Measurements from ENCODE around the gene CRACR2A.

Gene CRACR2A

GRCh38 chr12:3753544-3754284, 805 bp upstream of the CRACR2A start:
- DNase-seq, result no peak

- DNase-seq, result no peak
These were observed 706 bp downstream of the CRACR2A start for GRCh38 chr12:3752096-3752709.

- DNase-seq, result no peak
These were observed 1.5 kb downstream of the CRACR2A start for GRCh38 chr12:3751151-3752095.

GRCh38 chr12:3750616-3751015, 2.3 kb downstream of the CRACR2A start:
- no peak for DNase-seq

GRCh38 chr12:3748620-3749019, 4.3 kb downstream of the CRACR2A start:
- no peak for DNase-seq

GRCh38 chr12:3747976-3748619, 4.8 kb downstream of the CRACR2A start:
- DNase-seq, result no peak

GRCh38 chr12:3747543-3747942, 5.4 kb downstream of the CRACR2A start:
- DNase-seq, result no peak

- no peak for DNase-seq
These were observed 6.2 kb downstream of the CRACR2A start for GRCh38 chr12:3746758-3747157.

- DNase-seq, result no peak
These were observed 7.8 kb downstream of the CRACR2A start for GRCh38 chr12:3745152-3745551.

GRCh38 chr12:3744229-3744901, 8.5 kb downstream of the CRACR2A start:
- DNase-seq, result no peak

GRCh38 chr12:3743803-3744202, 9.1 kb downstream of the CRACR2A start:
- no peak for DNase-seq

- no peak for DNase-seq
These were observed 10.8 kb downstream of the CRACR2A start for GRCh38 chr12:3741882-3742672.

GRCh38 chr12:3740480-3741231, 12.3 kb downstream of the CRACR2A start:
- no peak for DNase-seq

GRCh38 chr12:3735432-3735831, 17.5 kb downstream of the CRACR2A start:
- no peak for DNase-seq

GRCh38 chr12:3732901-3733300, 20.0 kb downstream of the CRACR2A start:
- DNase-seq, result no peak

GRCh38 chr12:3730111-3730510, 22.8 kb downstream of the CRACR2A start:
- DNase-seq, result no peak

GRCh38 chr12:3728686-3729085, 24.2 kb downstream of the CRACR2A start:
- no peak for DNase-seq

- DNase-seq, result no peak
These were observed 24.9 kb downstream of the CRACR2A start for GRCh38 chr12:3727877-3728632.

- DNase-seq, result no peak
These were observed 25.6 kb downstream of the CRACR2A start for GRCh38 chr12:3727354-3727753.
